PFSK-1 (cell line): ENCODE data around the gene PTPN23.

Experiments used
- POLR2AphosphoS5 ChIP-seq: IDR thresholded peaks from 2 replicates; pipeline ENCODE4 v1.6.1; 2012; ENCODE audit warnings: low read depth, mild to moderate bottlenecking, control low read depth, low read length, moderate library complexity
- TAF1 ChIP-seq: IDR thresholded peaks from 2 replicates; pipeline ENCODE4 v1.6.1; 2012; ENCODE audit warnings: low read length, control low read depth, borderline replicate concordance; ENCODE audit not compliant: insufficient read depth
- TF ChIP-seq, protein P1 (sequence below), 2 experiments: IDR thresholded peaks; 2 replicates each; pipeline versions ENCODE4 v1.6.1 to v1.8.0; 2011 to 2012; ENCODE audit warnings: low read depth in 2 of 2, low read length in 2 of 2, control low read depth in 1 of 2, inconsistent platforms in 1 of 2, mild to moderate bottlenecking in 1 of 2, moderate library complexity in 1 of 2; ENCODE audit not compliant: insufficient read depth in 1 of 2

DNA sequence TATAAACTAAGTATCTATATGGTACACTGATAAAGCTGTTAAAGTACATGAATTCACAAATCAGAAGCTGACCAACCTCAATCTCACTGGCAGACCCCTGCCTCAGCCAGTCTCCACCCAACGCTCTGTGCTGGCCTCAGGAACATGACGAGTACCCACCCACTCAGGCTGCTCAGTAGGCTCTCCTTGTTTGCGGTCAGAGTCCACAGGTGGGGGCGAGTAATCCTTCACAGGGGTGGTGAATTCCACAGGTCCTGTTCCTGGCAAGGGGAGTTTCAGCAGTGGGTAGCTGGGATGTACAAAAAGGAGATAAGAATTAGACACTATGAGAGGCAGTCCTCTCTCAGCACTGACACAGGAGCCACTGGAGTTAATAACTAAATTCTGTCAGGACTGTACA lies 54.0 kb downstream of the PTPN23 start:
- TF ChIP-seq, protein P1, sequence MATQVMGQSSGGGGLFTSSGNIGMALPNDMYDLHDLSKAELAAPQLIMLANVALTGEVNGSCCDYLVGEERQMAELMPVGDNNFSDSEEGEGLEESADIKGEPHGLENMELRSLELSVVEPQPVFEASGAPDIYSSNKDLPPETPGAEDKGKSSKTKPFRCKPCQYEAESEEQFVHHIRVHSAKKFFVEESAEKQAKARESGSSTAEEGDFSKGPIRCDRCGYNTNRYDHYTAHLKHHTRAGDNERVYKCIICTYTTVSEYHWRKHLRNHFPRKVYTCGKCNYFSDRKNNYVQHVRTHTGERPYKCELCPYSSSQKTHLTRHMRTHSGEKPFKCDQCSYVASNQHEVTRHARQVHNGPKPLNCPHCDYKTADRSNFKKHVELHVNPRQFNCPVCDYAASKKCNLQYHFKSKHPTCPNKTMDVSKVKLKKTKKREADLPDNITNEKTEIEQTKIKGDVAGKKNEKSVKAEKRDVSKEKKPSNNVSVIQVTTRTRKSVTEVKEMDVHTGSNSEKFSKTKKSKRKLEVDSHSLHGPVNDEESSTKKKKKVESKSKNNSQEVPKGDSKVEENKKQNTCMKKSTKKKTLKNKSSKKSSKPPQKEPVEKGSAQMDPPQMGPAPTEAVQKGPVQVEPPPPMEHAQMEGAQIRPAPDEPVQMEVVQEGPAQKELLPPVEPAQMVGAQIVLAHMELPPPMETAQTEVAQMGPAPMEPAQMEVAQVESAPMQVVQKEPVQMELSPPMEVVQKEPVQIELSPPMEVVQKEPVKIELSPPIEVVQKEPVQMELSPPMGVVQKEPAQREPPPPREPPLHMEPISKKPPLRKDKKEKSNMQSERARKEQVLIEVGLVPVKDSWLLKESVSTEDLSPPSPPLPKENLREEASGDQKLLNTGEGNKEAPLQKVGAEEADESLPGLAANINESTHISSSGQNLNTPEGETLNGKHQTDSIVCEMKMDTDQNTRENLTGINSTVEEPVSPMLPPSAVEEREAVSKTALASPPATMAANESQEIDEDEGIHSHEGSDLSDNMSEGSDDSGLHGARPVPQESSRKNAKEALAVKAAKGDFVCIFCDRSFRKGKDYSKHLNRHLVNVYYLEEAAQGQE (IDR thresholded peaks at IDR 0.05; ENCODE audit: insufficient read depth in 1 of 2, low read depth in 2 of 2, low read length in 2 of 2): no peak
- TF ChIP-seq POLR2AphosphoS5: no peak
- no peak for TF ChIP-seq TAF1
